K562 (cell line): ENCODE data around the gene KCTD7.

Experiments used
- CAMTA2 ChIP-seq: fragments of 250-450 bp; sonication (Bioruptor Pico); conservative IDR thresholded peaks from 2 replicates; pipeline ENCODE4 v1.5.1; 2022
- SPI1 ChIP-seq: IDR thresholded peaks from 2 replicates; pipeline ENCODE4 v1.6.1; 2011; ENCODE audit warnings: low read depth, low read length, control low read depth, borderline replicate concordance
- STAG1 ChIP-seq: sonication (generic); formaldehyde crosslinking; IDR thresholded peaks from 2 replicates; pipeline ENCODE4 v1.5.0; 2020; ENCODE audit warnings: missing genetic modification reagents, borderline replicate concordance
- ZFP30 ChIP-seq: fragments of 250-450 bp; sonication (Bioruptor Pico); IDR thresholded peaks from 2 replicates; pipeline ENCODE4 v1.8.0; 2022; ENCODE audit warnings: moderate library complexity, mild to moderate bottlenecking, inconsistent platforms, borderline replicate concordance
- TF ChIP-seq, protein P1 (sequence below): fragments of 450-650 bp; IDR thresholded peaks from 2 replicates; pipeline ENCODE4 v1.6.1; 2016; ENCODE audit warnings: antibody characterized with exemption
- TF ChIP-seq, protein P2 (sequence below), 3 experiments: IDR thresholded peaks in 2 of 3; conservative IDR thresholded peaks in 1 of 3; 2 replicates each; pipeline ENCODE4 v1.5.1; 2011 to 2012; ENCODE audit warnings: low read length in 3 of 3, mild to moderate bottlenecking in 3 of 3, control low read depth in 2 of 3, improper control_type of control experiment in 1 of 3, inconsistent platforms in 1 of 3, low read depth in 1 of 3, mixed read lengths in 1 of 3, moderate library complexity in 1 of 3; ENCODE audit not compliant: insufficient read depth in 2 of 3
- TF ChIP-seq, protein P3 (sequence below): sonication (generic); formaldehyde crosslinking; IDR thresholded peaks from 2 replicates; pipeline ENCODE4 v1.5.0; 2020; ENCODE audit warnings: missing genetic modification reagents

DNA sequence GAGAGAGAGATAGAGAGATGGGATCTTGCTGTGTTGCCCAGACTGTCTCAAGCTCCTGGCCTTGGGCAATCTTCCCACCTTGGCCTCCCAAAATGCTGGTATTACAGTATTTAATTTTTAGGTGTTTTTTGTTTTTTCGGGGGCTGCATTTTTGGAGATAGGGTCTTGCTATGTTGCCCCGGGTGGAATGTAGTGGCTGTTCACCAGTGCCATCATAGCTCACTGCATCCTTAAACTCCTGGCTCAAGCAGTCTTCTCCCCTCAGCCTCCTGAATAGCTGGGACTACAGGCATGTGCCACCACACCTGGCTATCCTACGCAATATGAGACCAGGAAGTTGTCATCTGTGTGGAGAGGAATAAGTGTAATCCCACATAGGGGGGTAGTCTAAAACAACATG, 42.4 kb downstream of the KCTD7 start:
- TF ChIP-seq STAG1 (CRISPR knock-in tag) (no peak), CAMTA2 (CRISPR knock-in tag) (no peak), ZFP30 (CRISPR knock-in tag) (no peak), SPI1 (no peak)
- TF ChIP-seq, protein P1, sequence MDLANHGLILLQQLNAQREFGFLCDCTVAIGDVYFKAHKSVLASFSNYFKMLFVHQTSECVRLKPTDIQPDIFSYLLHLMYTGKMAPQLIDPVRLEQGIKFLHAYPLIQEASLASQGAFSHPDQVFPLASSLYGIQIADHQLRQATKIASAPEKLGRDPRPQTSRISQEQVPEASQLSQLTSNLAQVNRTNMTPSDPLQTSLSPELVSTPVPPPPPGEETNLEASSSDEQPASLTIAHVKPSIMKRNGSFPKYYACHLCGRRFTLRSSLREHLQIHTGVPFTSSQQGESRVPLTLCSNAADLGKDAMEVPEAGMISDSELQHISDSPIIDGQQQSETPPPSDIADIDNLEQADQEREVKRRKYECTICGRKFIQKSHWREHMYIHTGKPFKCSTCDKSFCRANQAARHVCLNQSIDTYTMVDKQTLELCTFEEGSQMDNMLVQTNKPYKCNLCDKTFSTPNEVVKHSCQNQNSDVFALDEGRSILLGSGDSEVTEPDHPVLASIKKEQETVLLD: no peak
- TF ChIP-seq, protein P2, sequence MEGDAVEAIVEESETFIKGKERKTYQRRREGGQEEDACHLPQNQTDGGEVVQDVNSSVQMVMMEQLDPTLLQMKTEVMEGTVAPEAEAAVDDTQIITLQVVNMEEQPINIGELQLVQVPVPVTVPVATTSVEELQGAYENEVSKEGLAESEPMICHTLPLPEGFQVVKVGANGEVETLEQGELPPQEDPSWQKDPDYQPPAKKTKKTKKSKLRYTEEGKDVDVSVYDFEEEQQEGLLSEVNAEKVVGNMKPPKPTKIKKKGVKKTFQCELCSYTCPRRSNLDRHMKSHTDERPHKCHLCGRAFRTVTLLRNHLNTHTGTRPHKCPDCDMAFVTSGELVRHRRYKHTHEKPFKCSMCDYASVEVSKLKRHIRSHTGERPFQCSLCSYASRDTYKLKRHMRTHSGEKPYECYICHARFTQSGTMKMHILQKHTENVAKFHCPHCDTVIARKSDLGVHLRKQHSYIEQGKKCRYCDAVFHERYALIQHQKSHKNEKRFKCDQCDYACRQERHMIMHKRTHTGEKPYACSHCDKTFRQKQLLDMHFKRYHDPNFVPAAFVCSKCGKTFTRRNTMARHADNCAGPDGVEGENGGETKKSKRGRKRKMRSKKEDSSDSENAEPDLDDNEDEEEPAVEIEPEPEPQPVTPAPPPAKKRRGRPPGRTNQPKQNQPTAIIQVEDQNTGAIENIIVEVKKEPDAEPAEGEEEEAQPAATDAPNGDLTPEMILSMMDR (IDR thresholded peaks at IDR 0.05 in 2 of 3, conservative IDR thresholded peaks at IDR 0.05 in 1 of 3; ENCODE audit: insufficient read depth in 2 of 3, low read depth in 1 of 3, low read length in 3 of 3): no peak
- TF ChIP-seq, protein P3, sequence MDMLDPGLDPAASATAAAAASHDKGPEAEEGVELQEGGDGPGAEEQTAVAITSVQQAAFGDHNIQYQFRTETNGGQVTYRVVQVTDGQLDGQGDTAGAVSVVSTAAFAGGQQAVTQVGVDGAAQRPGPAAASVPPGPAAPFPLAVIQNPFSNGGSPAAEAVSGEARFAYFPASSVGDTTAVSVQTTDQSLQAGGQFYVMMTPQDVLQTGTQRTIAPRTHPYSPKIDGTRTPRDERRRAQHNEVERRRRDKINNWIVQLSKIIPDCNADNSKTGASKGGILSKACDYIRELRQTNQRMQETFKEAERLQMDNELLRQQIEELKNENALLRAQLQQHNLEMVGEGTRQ (CRISPR knock-in tag): no peak
